Immature natural killer cell (primary cell): ENCODE measurements around the gene FBXW12. TPM values are rescaled to one million over a fixed set of nuclear protein-coding genes. Genes with fewer than 3 reads are reported as not detected.

ENCODE experiments used
- DNase-seq, 3 donors: peaks; one replicate each; pipeline ENCODE4 v3.0.0; 2022; ENCODE audit warnings: mixed read lengths in 1 of 3
- H3K27ac Mint-ChIP-seq, 6 donors: one replicate each; pipeline ENCODE4 v1.8.0; 2020; ENCODE audit warnings: mixed read lengths in 6 of 6, mild to moderate bottlenecking in 5 of 6, inconsistent platforms in 4 of 6, moderate library complexity in 3 of 6
- H3K27me3 Mint-ChIP-seq, 3 donors: one replicate each; pipeline ENCODE4 v1.8.0; 2020 to 2021; ENCODE audit warnings: low read depth in 3 of 3, mild to moderate bottlenecking in 3 of 3, mixed read lengths in 3 of 3, moderate library complexity in 3 of 3, inconsistent platforms in 1 of 3
- H3K36me3 Mint-ChIP-seq, 3 donors: one replicate each; pipeline ENCODE4 v1.8.0; 2020; ENCODE audit warnings: mixed read lengths in 3 of 3, inconsistent platforms in 2 of 3, mild to moderate bottlenecking in 2 of 3
- H3K4me1 Mint-ChIP-seq, 2 donors: one replicate each; pipeline ENCODE4 v1.8.0; 2020; ENCODE audit warnings: inconsistent platforms in 2 of 2, mild to moderate bottlenecking in 2 of 2, mixed read lengths in 2 of 2, moderate library complexity in 1 of 2
- H3K4me3 Mint-ChIP-seq, 5 donors: one replicate each; pipeline ENCODE4 v1.8.0; 2020; ENCODE audit warnings: mild to moderate bottlenecking in 5 of 5, mixed read lengths in 5 of 5, inconsistent platforms in 3 of 5, moderate library complexity in 3 of 5
- H3K9me3 Mint-ChIP-seq, 6 donors: one replicate each; pipeline ENCODE4 v1.8.0; 2020; ENCODE audit warnings: mild to moderate bottlenecking in 6 of 6, mixed read lengths in 6 of 6, inconsistent platforms in 4 of 6, moderate library complexity in 3 of 6
- polyA plus RNA-seq, 3 donors: library from polyadenylated mRNA; unstranded; fragments of 300-500 nt; fragmentation: Illumina TruSeq; gene quantifications; one replicate each; pipeline ENCODE4 v1.2.3, GENCODE V29; 2021

The FBXW12 gene
- polyA plus RNA-seq, 3 donors from 2014 or later = not detected

DNA sequence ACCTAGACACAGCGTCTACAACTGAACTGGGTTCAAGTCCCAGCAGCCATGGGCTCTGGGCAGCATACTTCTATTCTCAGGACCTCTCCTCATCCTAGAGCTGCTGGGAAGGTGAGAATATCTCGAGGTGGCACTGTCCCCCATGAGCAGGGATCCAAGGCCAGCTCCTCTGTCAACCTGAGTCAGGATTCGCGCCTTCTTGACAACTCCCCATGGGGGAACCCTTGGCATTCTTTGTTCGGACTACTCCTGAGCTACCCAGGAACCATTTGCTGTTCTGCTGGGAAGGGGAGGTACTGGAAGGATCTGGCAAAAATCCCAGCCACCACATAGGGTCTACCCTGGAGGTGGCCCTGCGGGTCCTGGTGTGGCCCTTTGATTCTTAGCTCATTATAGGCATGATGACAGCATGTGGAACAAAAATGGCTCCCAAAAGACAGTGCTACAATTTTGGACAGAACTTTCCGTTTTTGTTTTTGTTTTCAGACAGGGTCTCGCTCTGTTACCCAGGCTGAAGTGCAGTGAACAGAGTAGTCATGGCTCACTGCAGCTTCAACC lies 35.6 kb downstream of the FBXW12 start:
- Mint-ChIP-seq H3K36me3 (no peaks in the 10 kb centered on the region), H3K4me3 (no peak overlapping the region)
- no peak for DNase-seq

DNA sequence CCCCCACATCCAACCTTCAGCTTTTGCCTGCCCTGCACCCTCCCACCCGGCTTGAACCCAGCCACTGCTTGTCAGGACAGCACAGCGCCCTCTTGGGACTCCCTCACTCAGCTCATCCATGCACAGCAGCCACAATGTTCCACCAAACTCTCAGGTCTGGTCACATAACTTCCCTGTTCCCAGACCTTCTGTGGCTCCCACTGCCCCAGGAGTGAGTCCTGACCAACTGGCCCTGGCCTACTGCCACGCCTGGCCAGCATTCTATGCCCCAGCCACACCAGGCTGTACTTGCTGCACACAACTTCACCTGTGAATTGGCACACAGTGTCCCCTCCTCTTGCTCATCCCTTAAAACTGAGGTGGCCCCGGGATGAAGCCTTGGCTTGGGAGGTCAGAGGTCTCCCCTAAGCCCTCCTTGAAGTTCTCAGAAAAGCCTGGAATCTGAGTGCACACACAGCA lies 36.8 kb downstream of the FBXW12 start:
- DNase-seq = no peak
- peaks cover 0 to 3% (median 2%) of the 10 kb centered on the region in 3 donors for H3K27me3 Mint-ChIP-seq
- H3K4me3 Mint-ChIP-seq = no peak overlapping the region
- no peaks in the 10 kb centered on the region for H3K9me3 Mint-ChIP-seq
- H3K27ac Mint-ChIP-seq = no peak overlapping the region
- H3K4me1 Mint-ChIP-seq = no peaks in the 10 kb centered on the region
- H3K36me3 Mint-ChIP-seq = no peaks in the 10 kb centered on the region

More for the DNA sequence above, 35.6 kb downstream of the FBXW12 start:
- Mint-ChIP-seq H3K27ac (peak overlapping the region in 1 of 6 donors; percentile 50), H3K27me3 (peaks cover 0 to 5% (median 0%) of the 10 kb centered on the region in 3 donors), H3K9me3 (no peaks in the 10 kb centered on the region), H3K4me1 (no peaks in the 10 kb centered on the region)

DNA sequence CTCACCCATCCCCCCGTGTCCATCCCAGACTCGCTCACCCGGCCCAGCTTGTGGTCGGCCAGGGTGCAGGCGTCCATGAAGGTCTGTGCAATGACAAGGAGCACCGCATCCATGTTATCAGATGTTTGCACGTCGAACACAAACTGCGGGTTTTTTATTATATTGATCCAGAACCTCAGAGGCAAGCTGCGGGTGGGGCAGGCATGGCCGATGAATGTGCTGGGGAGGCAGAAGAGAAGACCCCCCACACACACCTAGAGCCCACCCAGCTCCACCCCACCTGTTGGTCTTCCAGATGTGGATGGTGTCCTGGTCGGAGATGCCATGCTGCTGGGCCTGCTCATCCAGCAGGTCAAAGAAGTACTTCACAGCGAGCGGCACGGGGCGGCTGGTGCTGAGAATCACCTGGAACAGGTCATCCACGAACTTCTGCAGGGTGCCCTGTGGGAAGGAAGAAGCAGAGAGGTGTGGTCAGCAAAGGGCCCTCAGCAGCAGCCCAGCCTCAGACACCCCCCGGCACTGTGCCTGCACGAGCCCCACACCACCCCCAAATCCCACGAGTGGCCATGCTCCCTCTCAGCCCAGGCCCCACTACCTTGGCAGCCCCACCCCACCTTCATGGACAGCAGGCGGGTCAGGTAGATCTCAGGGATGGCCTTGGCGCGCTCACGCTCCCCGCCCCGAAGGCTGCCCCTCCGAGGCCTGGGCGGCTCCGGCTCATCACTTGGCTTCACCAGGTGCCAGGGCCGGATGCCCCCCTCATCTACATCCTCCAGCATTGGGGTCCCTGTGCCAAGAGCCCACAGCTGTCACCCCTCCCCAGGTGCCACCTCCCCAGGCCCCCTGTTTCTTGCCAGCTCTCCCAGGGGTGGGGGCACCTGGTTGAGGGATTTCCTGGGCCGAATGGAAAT lies 37.5 kb downstream of the FBXW12 start:
- Mint-ChIP-seq H3K4me3 (no peak overlapping the region), H3K9me3 (no peaks in the 10 kb centered on the region), H3K36me3 (no peaks in the 10 kb centered on the region), H3K4me1 (no peaks in the 10 kb centered on the region), H3K27me3 (peaks cover 0 to 3% (median 2%) of the 10 kb centered on the region in 3 donors), H3K27ac (no peak overlapping the region)
- DNase-seq = no peak

DNA sequence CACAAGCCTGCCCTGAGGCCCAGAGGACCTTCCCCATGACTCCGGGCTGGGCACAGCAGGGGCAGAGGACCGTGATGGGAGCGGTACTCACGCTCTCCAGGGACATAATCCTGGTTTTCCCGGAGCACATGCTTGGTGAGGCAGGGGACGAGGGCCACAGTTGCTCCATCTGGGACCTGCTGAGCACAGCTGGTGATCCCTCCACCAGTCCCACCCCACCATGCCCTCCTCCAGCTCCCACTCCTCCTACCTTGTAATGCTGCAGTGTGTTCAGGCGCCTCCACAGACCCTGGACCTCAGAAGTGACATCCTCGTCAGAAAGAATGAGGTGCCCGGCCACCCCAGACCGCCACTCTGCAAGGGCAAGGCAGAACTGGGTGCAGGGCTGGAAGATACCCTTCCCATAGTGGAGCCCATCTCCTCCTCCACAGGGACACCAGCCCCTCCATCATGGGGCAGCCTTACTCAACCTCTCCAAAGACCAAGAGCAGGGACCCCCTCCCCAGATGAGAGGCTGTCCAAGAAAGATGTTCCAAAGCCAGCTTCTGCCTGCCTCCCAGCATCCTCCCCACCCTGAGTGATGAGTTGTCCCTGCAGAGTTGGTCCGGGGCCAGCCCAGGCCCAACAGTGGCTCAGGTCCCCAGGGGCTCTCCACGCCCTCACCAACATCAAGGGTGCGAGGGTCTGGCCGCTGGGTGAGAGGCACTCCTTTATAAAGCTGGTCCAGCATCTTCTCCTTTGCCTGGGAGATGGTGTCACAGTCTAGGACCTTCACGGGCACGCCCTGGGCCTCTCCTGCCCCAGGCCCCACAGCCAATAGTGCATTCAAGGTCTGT lies 38.4 kb downstream of the FBXW12 start:
- Mint-ChIP-seq H3K9me3 (no peaks in the 10 kb centered on the region), H3K36me3 (no peaks in the 10 kb centered on the region), H3K27me3 (peaks cover 0 to 3% (median 2%) of the 10 kb centered on the region in 3 donors), H3K4me1 (no peaks in the 10 kb centered on the region), H3K4me3 (no peak overlapping the region), H3K27ac (no peak overlapping the region)
- DNase-seq = no peak

DNA sequence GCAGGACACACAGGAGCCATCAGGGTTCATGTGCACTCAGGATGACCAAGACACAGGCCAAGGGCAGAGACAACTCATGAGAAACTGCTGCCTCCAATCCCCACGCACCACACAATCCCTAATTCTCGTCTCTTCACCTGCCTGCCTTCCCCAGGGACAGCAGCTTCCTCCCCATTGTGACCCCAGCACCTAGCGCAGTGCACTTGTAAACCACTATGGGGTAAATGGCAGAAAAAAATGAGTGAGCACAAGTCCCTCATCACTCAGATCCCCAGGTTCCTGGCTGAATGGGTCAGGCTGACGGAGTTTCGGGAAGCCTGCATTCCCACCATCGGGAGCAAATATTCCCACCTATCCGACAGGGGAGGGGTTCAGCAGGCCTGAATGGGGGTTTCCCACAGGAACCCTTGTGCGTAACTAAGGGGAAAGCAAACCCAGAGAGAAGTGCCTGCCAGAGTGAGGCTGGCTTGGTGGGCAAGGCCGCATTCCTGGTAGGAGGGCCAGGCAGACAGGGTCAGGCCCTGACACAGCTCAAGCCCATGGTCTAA lies 39.1 kb downstream of the FBXW12 start:
- H3K27ac Mint-ChIP-seq = no peak overlapping the region
- H3K4me1 Mint-ChIP-seq = no peaks in the 10 kb centered on the region
- no peak for DNase-seq

DNA sequence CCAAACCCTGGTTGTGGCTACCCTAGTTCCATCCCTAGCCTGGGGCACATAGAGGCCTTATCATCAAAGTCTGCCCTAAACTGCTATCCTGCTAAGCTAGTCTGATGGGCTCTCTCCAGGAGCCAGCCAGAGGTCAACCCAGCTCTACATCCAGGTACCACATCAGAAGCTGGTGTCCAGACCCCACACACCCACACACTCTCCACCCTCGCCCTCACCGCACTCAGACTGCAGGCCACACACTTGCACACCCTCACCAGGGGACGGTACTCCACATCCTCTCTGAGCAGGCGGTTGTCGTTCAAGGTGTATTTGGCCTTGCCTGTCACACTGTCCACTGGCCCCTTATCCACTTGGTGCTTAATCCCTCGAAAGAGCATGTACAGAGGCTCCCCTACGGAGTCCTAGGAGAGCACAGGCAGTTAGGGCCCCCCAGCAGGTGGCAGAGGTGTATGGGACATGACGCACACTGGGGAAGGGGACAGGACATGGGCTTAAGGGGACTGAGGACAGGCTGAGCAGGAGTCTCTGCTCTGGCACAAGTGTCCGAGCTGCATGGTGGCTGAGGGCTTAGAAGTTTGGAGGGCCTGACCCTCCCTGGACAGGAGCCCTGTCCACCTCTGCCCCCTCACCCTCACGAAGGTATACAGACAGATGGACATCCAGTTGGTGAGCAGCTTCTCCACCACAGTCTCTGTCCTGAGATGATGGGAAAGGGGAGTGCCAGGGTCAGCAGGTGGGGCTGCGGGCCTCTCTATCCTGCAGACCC lies 39.8 kb downstream of the FBXW12 start:
- Mint-ChIP-seq H3K36me3 (no peaks in the 10 kb centered on the region), H3K4me1 (no peaks in the 10 kb centered on the region), H3K27ac (no peak overlapping the region), H3K27me3 (peaks cover 0 to 3% (median 2%) of the 10 kb centered on the region in 3 donors), H3K9me3 (no peaks in the 10 kb centered on the region), H3K4me3 (no peak overlapping the region)
- DNase-seq = no peak

More for the DNA sequence above, 39.1 kb downstream of the FBXW12 start:
- Mint-ChIP-seq H3K4me3 (no peak overlapping the region), H3K36me3 (no peaks in the 10 kb centered on the region), H3K27me3 (peaks cover 0 to 3% (median 2%) of the 10 kb centered on the region in 3 donors), H3K9me3 (no peaks in the 10 kb centered on the region)

DNA sequence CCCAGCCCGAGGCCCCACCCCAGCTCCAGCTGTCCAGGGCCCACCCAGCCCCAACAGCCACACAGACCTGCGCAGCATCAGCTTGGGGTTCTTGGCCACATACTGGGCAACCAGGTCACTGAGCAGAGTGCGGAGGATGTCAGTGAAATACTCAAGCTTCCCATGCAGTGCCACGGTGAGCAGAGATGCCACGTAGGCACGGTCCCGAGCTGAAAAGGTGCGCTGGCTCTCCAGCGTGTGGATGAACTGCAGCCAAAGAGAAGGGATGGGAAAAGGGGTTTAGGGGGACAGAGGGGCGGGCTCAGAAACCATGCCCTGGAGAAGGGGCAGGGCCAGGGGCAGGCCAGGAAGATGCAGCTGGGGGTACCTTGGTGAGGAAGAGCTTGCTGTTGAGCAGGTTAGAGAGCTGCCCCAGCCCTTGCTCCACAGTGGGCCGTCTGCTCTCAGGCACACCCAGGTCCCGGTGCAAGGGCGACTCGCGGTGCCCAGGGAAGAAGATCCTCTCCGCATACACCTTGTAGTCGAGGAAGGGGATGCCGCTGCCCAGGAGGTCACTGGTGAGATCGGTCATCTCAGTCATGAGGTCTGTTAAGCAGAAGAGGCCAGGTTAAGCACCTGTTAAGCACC lies 40.5 kb downstream of the FBXW12 start:
- H3K4me3 Mint-ChIP-seq = no peak overlapping the region
- H3K27me3 Mint-ChIP-seq = peaks cover 0 to 3% (median 2%) of the 10 kb centered on the region in 3 donors
- DNase-seq = no peak
- no peaks in the 10 kb centered on the region for H3K36me3 Mint-ChIP-seq
- no peaks in the 10 kb centered on the region for H3K9me3 Mint-ChIP-seq
- no peak overlapping the region for H3K27ac Mint-ChIP-seq
- H3K4me1 Mint-ChIP-seq = no peaks in the 10 kb centered on the region

DNA sequence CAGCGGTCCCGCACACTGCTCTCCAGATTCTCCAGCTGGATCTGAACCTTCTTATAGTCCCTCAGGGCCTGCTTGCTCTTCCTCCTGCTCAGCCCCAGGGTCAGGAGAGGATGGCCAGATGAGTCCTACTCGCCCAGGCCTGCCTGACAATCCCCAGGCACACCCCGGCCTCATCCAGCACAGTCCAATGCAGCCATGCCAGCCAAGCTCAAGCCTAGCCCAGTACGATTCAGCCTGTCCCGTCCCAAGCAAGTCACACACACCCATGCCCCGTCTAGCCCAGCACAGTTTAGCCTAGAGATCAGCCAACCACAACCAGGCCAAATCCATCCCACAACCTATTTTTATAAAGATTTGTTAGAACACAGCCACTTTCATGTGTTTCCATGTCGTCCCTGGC lies 41.1 kb downstream of the FBXW12 start:
- Mint-ChIP-seq H3K27ac (no peak overlapping the region), H3K4me3 (no peak overlapping the region), H3K9me3 (no peaks in the 10 kb centered on the region), H3K36me3 (no peaks in the 10 kb centered on the region), H3K27me3 (peaks cover 0 to 3% (median 3%) of the 10 kb centered on the region in 3 donors), H3K4me1 (no peaks in the 10 kb centered on the region)
- no peak for DNase-seq

DNA sequence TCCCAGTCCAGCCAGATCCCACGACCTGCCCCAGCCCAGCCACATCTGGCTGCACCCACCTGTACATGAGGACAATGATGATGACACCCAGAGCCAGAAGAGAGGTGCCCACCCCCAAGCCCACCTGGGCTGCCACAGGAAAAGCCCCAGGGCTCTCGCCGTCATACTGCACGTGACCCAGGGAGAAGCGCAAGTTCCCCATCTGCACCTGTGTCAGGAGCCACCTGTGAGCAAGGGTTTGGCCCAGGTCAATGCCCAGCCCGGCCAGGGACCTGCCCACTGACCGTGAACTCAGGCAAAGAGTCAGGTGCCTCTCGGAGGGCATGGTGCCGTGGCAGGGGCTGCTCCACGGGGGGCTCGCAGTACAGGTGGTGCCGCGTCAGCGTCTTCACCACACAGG lies 41.6 kb downstream of the FBXW12 start:
- no peak overlapping the region for H3K27ac Mint-ChIP-seq
- no peaks in the 10 kb centered on the region for H3K4me1 Mint-ChIP-seq
- no peak for DNase-seq
- H3K9me3 Mint-ChIP-seq = no peaks in the 10 kb centered on the region
- peaks cover 1 to 3% (median 3%) of the 10 kb centered on the region in 3 donors for H3K27me3 Mint-ChIP-seq
- no peaks in the 10 kb centered on the region for H3K36me3 Mint-ChIP-seq
- H3K4me3 Mint-ChIP-seq = no peak overlapping the region

DNA sequence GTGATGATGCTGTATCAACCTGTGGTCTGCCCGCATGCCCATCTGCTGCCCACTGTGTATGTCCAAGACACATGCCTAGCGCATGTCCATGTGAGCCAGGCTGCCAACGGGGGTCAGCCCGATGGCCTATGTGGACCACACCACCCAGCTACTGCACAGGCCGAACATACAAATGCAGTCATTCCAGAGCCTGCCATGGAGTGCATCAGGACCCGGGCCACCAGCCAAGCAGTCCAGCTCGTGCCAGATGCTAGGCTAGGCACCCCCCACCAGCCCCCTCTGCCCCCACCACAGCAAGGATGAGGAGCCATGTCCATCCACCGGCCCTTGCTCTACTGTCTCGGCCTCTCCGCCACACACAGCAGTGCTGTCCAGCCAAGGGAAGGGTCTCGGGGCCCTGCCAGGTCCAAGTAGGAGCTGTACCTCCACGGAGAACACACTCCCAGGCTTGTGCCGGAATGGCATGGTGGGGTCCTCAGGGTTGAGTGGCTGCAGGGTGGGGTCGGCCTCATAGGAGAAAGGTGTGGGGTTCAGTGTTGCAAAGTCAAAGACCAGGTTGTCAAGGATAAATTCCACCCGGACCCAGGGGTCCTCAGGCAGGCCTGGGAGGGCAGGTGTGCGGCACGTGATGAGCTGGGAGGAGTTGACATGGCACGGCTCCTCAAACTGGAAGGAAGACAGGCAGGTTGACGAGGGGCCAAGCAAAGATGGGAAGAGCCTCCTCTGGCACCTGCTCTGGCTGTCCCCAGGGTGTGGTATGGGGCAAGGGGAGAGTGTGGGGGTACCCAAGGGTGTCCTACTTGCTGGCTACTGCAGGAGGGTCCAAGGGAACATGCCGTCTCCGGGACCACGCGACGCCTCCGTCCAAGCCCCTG lies 42.6 kb downstream of the FBXW12 start:
- H3K9me3 Mint-ChIP-seq = no peaks in the 10 kb centered on the region
- H3K4me3 Mint-ChIP-seq = no peak overlapping the region
- no peaks in the 10 kb centered on the region for H3K4me1 Mint-ChIP-seq
- no peaks in the 10 kb centered on the region for H3K36me3 Mint-ChIP-seq
- H3K27me3 Mint-ChIP-seq = peaks cover 1 to 3% (median 3%) of the 10 kb centered on the region in 3 donors
- no peak for DNase-seq
- no peak overlapping the region for H3K27ac Mint-ChIP-seq

DNA sequence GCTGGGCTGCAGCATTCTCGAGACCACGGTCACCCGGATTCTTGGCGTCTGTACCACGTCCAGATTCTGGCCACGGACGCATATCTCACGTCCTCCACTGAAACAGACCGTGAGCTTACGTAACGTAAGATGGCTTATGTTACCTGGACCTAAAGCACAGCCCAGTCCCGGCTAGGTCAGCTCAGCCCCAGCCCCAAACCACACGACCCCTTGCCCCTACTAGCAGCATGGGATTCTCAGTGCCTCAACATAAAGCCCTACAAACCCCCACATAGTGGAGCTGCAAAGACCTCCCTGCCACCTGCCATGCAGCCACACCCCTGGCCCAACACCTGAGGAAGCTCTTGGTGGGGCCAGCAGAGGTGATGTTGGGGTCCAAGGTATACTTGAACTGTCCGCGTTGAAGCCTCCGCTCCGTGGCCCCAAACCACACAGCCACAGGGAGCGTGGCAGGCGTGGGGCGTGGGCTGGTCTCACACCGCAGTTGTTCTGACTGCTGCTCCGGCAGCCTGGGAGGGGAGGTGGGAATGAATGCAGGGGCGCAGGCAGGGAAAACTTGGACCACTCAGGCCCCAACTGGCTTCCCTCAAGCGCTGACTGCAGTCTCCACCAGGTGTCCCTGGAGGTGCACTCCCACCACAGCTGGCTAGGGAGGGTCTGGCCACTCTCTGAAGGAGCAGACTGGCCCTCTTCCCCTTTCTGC lies 43.4 kb downstream of the FBXW12 start:
- Mint-ChIP-seq H3K36me3 (no peaks in the 10 kb centered on the region), H3K4me1 (no peaks in the 10 kb centered on the region), H3K27ac (no peak overlapping the region), H3K27me3 (peaks cover 1 to 3% (median 3%) of the 10 kb centered on the region in 3 donors), H3K9me3 (no peaks in the 10 kb centered on the region), H3K4me3 (no peak overlapping the region)
- DNase-seq = no peak
